H1 (cell line): ENCODE results near the gene C1orf174. TPM values are rescaled to one million over a fixed set of nuclear protein-coding genes. Genes with fewer than 3 reads are reported as not detected.

Source experiments
- CHD2 ChIP-seq: IDR thresholded peaks from 2 replicates; pipeline ENCODE4 v1.6.1; 2012; ENCODE audit warnings: low read length, improper control_type of control experiment
- polyA plus RNA-seq, 7 experiments: library from polyadenylated mRNA; depleted of rRNA in 3 of 7; stranded (reverse) in 5 of 7; unstranded in 2 of 7; fragments of >200 nt in 5 of 7; fragments of 200-250 nt in 2 of 7; gene quantifications; 1 replicate in 5 of 7; 2 replicates in 1 of 7; 4 replicates in 1 of 7; pipeline versions ENCODE4 v1.2.1 to v1.2.3, GENCODE V29; 2011 to 2013; ENCODE audit warnings: missing spikeins in 2 of 7, mixed read lengths in 2 of 7
- total RNA-seq: library from RNA; stranded (reverse); fragmentation: NEBNext Ultra II Directional; extraction: Animal tissue kit (Norgen Biotek cat#: 25700); gene quantifications from 2 replicates; pipeline ENCODE4 v1.2.1, GENCODE V29; 2021

Gene C1orf174
- total and polyA plus RNA-seq, 2 of the 8 experiments (the other 6 are each of a cell fraction or from before 2014, with no cell fraction given): 28.4 to 32.4 TPM

DNA sequence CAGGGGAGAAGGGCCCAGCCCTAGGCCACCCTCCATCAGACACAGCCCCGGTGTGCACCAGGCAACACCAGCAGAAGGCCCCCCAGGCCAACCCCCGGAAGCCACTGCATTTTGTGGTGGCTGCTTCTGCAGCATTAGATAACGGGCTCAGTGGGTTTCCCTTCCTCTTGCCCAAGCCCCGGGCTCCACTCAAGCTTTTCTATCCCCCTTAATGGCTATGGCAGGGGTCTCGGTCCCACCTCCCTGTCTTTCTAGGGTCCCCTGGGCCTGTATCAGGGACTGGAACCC lies 18.9 kb downstream of the C1orf174 start (continued):
- no peak for TF ChIP-seq CHD2
